ENCODE data around the gene HMGN5.

The HMGN5 gene

GRCh38 chrX:81120258-81120935, 81.3 kb downstream of the HMGN5 start:
- DNase-seq, result peak; percentile 8

- DNase-seq, result no peak
Measured at GRCh38 chrX:81114757-81115156, 87.0 kb downstream of the HMGN5 start.

- DNase-seq, result no peak
Measured at GRCh38 chrX:81110286-81110685, 91.4 kb downstream of the HMGN5 start.

GRCh38 chrX:81082649-81083048, 119.1 kb downstream of the HMGN5 start:
- no peak for DNase-seq

Measured in CD4-positive, alpha-beta T cell treated with Interleukin-17A for 4 hours (primary cell).